Activated naive CD4-positive, alpha-beta T cell treated with anti-CD3 and anti-CD28 coated beads, Interleukin-2, amount 10 ng/mL, durations not matched to agents 7 days and 5 days (primary cell): ENCODE data around the gene GALNT4.

Experiments used
- CTCF ChIA-PET: fragments of 350-600 bp; sonication (Branson Sonifier 250); formaldehyde crosslinking; loops from one replicate; lab custom pipeline; 2021; ENCODE audit warnings: antibody characterized with exemption; lab: Charles Lee
- DNase-seq: peaks from one replicate; pipeline ENCODE4 v3.0.0-alpha.2; 2020
- H3K27ac Mint-ChIP-seq: one replicate; pipeline ENCODE4 v1.8.0; 2021; ENCODE audit warnings: mild to moderate bottlenecking, moderate library complexity, mixed read lengths
- H3K27me3 Mint-ChIP-seq: one replicate; pipeline ENCODE4 v1.8.0; 2021; ENCODE audit warnings: mild to moderate bottlenecking, mixed read lengths
- H3K36me3 Mint-ChIP-seq: one replicate; pipeline ENCODE4 v1.8.0; 2021; ENCODE audit warnings: mixed read lengths
- H3K4me1 Mint-ChIP-seq: one replicate; pipeline ENCODE4 v1.8.0; 2021; ENCODE audit warnings: mixed read lengths
- H3K4me3 Mint-ChIP-seq: one replicate; pipeline ENCODE4 v1.8.0; 2021; ENCODE audit warnings: mild to moderate bottlenecking, moderate library complexity, mixed read lengths
- H3K9me3 Mint-ChIP-seq: one replicate; pipeline ENCODE4 v1.8.0; 2021; ENCODE audit warnings: mixed read lengths

The GALNT4 gene

DNA sequence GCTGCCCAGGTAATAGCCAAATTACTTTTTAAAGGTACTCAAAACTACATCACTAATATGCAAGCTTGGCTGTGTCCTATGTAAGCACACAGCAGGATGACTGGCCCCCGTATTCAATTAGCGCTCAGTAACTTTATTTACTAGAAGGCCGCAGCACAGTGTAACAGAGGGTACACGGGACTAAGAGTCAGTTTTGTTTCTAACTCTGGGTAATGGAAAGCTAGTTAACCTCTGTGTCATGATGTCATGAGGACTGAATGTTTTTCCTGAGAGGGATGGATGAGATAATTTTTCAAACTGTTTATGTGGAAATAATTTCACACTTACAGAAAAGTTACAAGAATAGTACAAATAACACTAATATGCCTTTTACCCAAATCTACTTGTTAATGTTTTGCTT is 27.1 kb downstream of the GALNT4 start:
- H3K4me3 Mint-ChIP-seq, result no peak overlapping the region
- peaks cover 42% of the 10 kb centered on the region for H3K36me3 Mint-ChIP-seq
- DNase-seq, result no peak
- H3K4me1 Mint-ChIP-seq, result peaks cover 14% of the 10 kb centered on the region
- no peaks in the 10 kb centered on the region for H3K9me3 Mint-ChIP-seq
- H3K27ac Mint-ChIP-seq, result no peak overlapping the region
- CTCF ChIA-PET, result interaction anchor here (1.3 to 1.7 kb wide), 2 partner anchors 10 to 30 kb away, joined by 3 to 4 read pairs; no protein-coding TSS in a partner anchor
- no peaks in the 10 kb centered on the region for H3K27me3 Mint-ChIP-seq

DNA sequence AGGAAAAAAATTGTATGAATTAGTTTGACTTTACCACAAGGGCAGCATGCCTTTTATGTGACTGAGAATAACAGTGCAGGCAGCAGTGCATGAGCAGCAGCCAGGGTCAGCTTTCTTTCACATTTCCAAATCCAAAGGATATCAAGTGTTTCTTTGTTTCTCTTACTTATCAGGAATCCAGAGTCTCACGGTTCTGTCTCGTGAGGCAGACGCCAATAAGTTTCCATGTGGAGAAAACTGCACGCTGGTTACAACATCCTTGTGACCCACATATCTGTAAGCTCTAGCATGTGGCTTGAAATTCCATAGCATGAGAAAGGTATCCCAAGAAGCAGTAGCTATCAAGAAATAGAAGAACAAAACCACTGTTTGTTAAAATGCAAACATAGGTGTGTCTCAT is 27.6 kb downstream of the GALNT4 start:
- Mint-ChIP-seq H3K36me3 (peaks cover 40% of the 10 kb centered on the region), H3K27me3 (no peaks in the 10 kb centered on the region), H3K27ac (no peak overlapping the region), H3K9me3 (no peaks in the 10 kb centered on the region), H3K4me1 (peaks cover 14% of the 10 kb centered on the region), H3K4me3 (no peak overlapping the region)
- CTCF ChIA-PET, result interaction anchor here (1.3 to 1.7 kb wide), 2 partner anchors 9 to 30 kb away, joined by 3 to 4 read pairs; no protein-coding TSS in a partner anchor
- DNase-seq, result no peak

DNA sequence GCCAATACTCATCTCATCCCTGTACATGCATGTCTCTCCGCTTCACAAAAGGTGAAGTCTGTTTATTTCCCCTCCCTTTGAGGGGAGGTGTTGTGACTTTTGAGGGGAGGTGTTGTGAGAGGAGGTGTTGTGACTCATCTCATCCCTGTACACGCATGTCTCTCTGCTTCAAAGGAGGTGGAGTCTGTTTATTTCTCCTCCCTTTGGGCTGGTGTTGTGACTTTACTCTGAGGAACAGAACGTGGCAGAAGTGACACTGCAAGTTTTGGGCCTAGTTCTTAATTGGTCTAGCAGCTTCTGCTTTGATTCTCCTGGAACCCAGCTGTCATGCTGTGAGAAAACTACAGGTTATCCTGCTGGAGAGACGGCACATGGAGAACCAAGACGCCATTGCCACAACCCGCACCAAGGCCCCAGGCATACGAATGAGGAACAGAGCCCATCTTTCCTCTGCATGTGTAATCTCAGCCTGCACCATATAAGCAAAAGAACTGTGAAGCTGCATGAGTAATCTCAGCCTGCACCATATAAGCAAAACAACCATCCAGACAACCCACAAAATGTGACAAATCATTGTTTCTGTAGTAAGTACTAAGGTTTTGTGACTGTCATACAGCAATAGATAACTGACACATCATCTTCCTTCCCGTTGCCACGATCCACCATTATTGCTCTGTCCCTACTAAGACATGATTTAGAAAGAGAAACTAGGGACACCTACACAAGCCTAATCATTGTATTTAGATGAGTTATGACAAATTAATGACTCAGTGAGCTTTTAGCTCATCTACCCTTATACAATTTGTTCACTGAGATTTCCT is 30.0 kb downstream of the GALNT4 start:
- no peaks in the 10 kb centered on the region for H3K27me3 Mint-ChIP-seq
- no peaks in the 10 kb centered on the region for H3K9me3 Mint-ChIP-seq
- H3K4me1 Mint-ChIP-seq, result peaks cover 14% of the 10 kb centered on the region
- H3K36me3 Mint-ChIP-seq, result peaks cover 40% of the 10 kb centered on the region
- CTCF ChIA-PET, result interaction anchor here (1.0 kb wide), 1 partner anchor 30 kb away, joined by 3 read pairs; the partner anchor contains the start of gene GALNT4
- no peak for DNase-seq
- H3K4me3 Mint-ChIP-seq, result no peak overlapping the region
- peak overlapping the region; percentile 12 for H3K27ac Mint-ChIP-seq

DNA sequence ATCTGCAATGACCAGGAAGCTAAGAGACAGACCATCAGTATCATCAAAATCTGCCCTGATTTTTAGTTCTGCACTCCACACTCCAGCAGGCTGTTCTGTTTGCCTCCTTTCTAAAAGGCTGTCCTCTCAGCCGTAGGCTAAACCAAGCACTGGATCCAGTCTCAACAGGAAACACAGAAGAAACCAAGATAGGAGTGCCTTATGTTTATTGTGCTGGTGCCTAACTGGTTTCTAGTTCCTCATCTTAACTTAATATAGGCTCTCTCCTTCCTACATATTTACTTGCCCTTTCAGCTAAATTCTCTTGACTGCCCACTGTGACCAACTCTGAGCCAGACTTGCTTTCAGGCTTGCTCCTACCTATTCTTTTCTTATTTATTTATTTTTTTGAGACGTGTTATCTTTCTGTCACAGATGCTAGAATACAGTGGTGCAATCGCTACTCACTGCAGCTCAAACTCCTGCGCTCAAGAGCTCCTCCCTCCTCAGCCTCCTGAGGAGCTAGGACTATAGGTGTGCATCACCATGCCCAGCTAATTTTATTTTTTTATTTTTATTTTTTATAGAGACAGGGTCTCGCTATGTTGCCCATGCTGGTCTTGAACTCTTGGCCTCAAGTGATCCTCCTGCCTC is 30.8 kb downstream of the GALNT4 start:
- Mint-ChIP-seq H3K27ac (no peak overlapping the region), H3K4me3 (no peak overlapping the region), H3K36me3 (peaks cover 39% of the 10 kb centered on the region)

DNA sequence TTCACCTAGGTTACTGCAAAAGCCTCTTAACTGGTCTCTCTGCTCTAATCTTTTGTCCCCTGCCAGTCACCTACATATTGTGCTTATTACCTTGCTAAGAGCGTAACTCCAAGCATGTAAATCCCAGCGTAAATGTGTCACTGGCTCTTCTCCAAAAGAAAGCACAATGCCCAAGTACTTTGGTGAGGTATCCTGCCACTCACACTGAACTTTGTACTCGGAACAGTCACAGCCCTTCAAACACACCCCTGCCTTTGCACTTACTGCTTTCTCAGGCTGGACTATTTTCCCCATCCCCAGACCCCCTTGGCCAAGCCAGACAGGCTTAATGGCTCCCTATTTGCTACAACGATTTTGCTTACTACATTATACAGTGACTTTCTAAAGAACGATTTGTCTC is 31.7 kb downstream of the GALNT4 start:
- Mint-ChIP-seq H3K27ac (no peak overlapping the region), H3K36me3 (peaks cover 39% of the 10 kb centered on the region), H3K27me3 (no peaks in the 10 kb centered on the region), H3K4me1 (peaks cover 14% of the 10 kb centered on the region), H3K9me3 (no peaks in the 10 kb centered on the region), H3K4me3 (no peak overlapping the region)
- DNase-seq, result no peak
- CTCF ChIA-PET, result no interaction called here

More for the DNA sequence above, 30.8 kb downstream of the GALNT4 start:
- CTCF ChIA-PET, result no interaction called here
- Mint-ChIP-seq H3K27me3 (no peaks in the 10 kb centered on the region), H3K9me3 (no peaks in the 10 kb centered on the region), H3K4me1 (peaks cover 14% of the 10 kb centered on the region)
- DNase-seq, result no peak

DNA sequence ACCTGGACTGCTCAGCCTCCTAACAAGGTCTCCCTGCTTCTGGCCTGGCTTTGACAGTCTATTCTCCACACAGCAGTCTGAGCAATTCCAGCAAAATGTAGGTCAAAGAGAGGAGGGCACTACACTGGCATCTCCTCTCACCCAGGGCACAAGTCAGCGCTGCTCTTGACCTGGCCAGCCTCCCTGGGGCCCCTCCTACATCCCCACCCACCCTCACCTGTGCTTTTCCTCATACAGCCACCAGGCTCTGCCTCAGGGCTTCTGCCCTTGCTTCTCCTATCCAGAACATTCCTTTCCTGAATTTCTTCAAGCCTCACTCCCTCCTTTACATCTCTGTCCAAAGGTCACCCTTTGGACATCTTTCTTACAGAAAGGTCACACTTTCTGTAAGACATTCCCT is 33.7 kb downstream of the GALNT4 start:
- peaks cover 14% of the 10 kb centered on the region for H3K4me1 Mint-ChIP-seq
- H3K36me3 Mint-ChIP-seq, result peaks cover 45% of the 10 kb centered on the region
- DNase-seq, result no peak
- H3K4me3 Mint-ChIP-seq, result no peak overlapping the region
- no peak overlapping the region for H3K27ac Mint-ChIP-seq
- CTCF ChIA-PET, result interaction anchor here (1.1 kb wide), 1 partner anchor 53 kb away, joined by 3 read pairs; no protein-coding TSS in a partner anchor
- H3K9me3 Mint-ChIP-seq, result no peaks in the 10 kb centered on the region
- no peaks in the 10 kb centered on the region for H3K27me3 Mint-ChIP-seq

DNA sequence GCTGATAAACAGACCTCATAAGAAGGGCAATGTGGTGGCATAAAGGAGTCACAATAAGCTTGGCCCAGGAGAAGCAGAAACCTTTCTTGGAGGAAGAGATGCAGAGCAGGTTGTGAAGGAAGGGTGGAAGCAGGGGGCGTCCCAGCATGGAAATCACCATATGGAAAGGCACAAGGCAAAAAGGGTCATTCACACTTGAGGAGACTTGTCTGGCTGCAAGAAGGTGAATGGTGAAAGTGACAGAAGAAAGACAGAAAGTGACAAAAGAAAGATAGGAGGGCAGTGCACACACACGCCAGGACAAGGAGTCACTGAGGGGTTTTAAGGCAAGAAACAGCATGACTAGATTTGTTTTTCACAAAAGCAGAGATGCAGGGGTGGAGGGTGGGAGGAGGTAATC is 38.3 kb downstream of the GALNT4 start:
- H3K27ac Mint-ChIP-seq, result no peak overlapping the region
- peaks cover 46% of the 10 kb centered on the region for H3K36me3 Mint-ChIP-seq
- no peaks in the 10 kb centered on the region for H3K27me3 Mint-ChIP-seq
- no peaks in the 10 kb centered on the region for H3K9me3 Mint-ChIP-seq
- no peak for DNase-seq
- no peak overlapping the region for H3K4me3 Mint-ChIP-seq
- CTCF ChIA-PET, result interaction anchor here (1.4 kb wide), 1 partner anchor 21 kb away, joined by 5 read pairs; no protein-coding TSS in a partner anchor
- H3K4me1 Mint-ChIP-seq, result no peaks in the 10 kb centered on the region

DNA sequence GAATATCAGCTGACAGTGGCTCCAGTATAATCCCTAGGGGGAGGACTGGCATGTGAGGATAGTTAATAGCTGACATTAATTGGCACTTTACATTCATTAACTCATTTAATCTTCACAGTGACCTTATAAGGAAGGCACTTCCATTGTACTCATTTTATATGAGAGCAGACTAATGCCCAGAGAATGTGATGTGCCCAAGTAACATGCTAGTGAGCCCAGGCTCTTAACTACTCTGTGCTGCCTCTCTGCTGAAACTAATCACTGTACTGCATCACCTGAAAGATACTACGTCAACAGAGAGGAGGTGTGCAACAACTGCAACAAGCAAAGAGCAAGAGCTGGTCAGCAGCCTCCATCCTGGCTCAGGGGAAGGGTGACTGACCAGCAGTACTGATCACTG is 40.1 kb downstream of the GALNT4 start:
- DNase-seq, result no peak
- H3K36me3 Mint-ChIP-seq, result peaks cover 41% of the 10 kb centered on the region
- no peaks in the 10 kb centered on the region for H3K9me3 Mint-ChIP-seq
- no peak overlapping the region for H3K27ac Mint-ChIP-seq
- no peak overlapping the region for H3K4me3 Mint-ChIP-seq
- CTCF ChIA-PET, result no interaction called here
- H3K4me1 Mint-ChIP-seq, result no peaks in the 10 kb centered on the region
- no peaks in the 10 kb centered on the region for H3K27me3 Mint-ChIP-seq

DNA sequence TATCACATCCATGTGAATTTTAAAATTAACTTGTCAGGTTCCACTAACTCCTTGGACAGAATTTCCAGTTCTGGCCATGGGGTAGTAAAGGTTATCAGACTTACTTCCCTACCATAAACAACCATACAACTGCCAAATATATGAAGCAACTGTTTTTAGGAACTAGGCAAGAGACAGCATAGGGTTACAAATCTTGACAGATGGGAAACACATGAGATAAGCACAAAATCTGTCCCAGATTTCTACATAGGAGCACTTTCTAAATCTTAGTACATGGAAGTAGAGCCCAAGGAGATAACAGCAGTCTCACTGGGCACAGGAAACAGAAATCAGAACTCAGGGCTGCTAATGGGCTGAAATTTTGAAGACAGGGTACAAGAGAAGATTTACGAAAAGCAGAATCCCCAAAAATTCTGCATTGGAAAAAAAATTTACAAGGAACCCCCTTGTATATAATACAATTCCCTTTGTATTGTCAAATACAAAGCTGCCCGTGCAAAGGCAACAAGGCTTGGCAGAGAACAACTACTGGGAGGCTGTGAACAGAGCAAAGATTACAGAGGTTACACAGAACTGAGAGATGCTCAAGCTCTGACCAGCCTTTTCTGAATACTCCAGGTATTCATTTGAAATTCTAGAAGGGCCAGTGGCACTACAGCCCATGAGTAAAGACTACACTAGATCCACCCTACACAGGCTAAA is 43.2 kb downstream of the GALNT4 start:
- CTCF ChIA-PET, result no interaction called here
- no peak overlapping the region for H3K4me3 Mint-ChIP-seq
- no peaks in the 10 kb centered on the region for H3K9me3 Mint-ChIP-seq
- peaks cover 11% of the 10 kb centered on the region for H3K4me1 Mint-ChIP-seq
- no peaks in the 10 kb centered on the region for H3K27me3 Mint-ChIP-seq
- DNase-seq, result no peak
- H3K27ac Mint-ChIP-seq, result no peak overlapping the region
- H3K36me3 Mint-ChIP-seq, result peaks cover 35% of the 10 kb centered on the region

DNA sequence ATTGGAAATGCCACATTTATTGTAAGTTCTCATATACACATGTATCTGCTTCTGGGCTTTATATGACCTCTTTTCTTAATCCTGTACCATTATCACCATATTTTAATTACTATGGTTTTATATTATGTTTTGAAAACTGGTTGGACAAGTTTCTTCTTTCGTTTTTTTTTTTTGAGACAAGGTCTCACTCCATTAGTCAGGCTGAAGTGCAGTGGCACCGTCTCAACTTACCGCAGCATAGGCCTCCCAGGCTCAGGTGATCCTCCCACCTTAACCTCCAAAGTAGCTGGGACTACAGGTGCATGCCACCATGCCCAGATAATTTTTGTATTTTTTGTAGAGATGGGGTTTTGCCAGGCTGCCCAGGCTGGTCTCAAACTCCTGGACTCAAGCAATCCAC is 44.6 kb downstream of the GALNT4 start:
- DNase-seq, result no peak
- Mint-ChIP-seq H3K27ac (no peak overlapping the region), H3K27me3 (no peaks in the 10 kb centered on the region), H3K4me1 (peaks cover 18% of the 10 kb centered on the region), H3K9me3 (no peaks in the 10 kb centered on the region), H3K4me3 (no peak overlapping the region), H3K36me3 (peaks cover 27% of the 10 kb centered on the region)
- CTCF ChIA-PET, result no interaction called here

DNA sequence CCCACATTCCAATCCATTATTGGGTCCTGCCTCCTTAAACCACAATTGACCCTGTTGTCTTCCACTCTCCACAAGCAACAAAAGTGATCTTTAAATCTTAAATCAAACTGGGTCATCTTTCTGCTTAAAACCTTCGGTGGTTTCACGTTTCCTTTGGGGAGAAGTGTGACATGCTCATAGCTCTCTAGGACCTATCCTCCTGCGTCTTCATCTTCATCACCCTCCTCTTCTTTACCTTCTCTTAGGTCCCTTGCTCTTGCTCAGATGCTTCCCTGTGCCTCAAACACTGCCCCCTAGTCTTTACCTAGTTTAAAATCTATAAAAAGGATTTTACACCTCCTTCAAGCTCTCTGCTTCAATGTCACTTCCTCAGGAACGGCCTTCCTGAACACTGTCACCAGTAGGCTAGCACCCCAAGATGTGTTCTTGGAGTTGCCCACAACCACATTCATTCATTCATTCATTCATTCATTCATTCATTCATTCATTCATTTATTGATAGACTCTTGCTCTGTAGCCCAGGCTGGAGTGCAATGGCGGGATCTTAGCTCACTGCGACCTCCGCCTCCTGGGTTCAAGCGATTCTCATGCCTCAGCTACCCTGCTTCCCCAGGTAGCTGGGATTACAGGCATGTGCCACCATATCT is 46.8 kb downstream of the GALNT4 start:
- H3K27me3 Mint-ChIP-seq, result no peaks in the 10 kb centered on the region
- no peak overlapping the region for H3K27ac Mint-ChIP-seq
- H3K36me3 Mint-ChIP-seq, result peaks cover 28% of the 10 kb centered on the region
- CTCF ChIA-PET, result no interaction called here
- peaks cover 28% of the 10 kb centered on the region for H3K4me1 Mint-ChIP-seq
- no peak overlapping the region for H3K4me3 Mint-ChIP-seq
- H3K9me3 Mint-ChIP-seq, result no peaks in the 10 kb centered on the region
- no peak for DNase-seq

DNA sequence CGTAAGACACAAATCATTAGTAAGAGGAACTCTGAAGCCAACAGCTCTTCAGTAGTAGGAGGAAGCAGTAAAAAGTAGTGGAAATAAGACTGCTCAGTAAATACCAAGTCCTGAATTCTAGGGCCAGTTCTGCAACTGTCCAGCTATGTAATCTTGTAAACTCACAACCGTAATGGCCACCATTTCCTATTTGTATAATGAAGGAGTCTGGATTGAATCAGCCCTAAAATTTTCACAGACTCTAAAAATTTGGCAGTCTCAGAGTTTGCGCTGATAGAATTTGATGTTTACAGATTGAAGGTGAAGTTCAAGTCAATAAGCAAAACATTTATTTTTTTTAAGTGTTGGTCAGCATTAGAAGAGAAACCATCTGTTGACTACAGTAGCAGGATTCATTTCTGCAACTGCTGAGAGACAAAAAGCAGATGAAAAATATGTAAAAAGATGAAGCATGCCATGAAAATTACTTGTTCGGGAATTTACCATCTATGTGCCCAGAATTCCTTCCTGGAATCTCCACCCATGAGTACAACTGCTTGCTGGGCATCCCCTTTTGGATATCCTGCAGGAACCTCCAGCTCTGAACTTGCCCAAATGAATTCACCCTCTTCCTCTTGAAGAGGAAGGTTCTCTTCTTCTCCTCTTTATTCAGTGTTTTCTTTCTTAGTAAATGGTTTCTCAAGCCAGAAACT is 47.5 kb downstream of the GALNT4 start:
- DNase-seq, result no peak
- CTCF ChIA-PET, result no interaction called here
- peaks cover 29% of the 10 kb centered on the region for H3K36me3 Mint-ChIP-seq
- no peaks in the 10 kb centered on the region for H3K9me3 Mint-ChIP-seq
- no peaks in the 10 kb centered on the region for H3K27me3 Mint-ChIP-seq
- peak overlapping the region; percentile 58 for H3K27ac Mint-ChIP-seq
- H3K4me3 Mint-ChIP-seq, result no peak overlapping the region
- H3K4me1 Mint-ChIP-seq, result peaks cover 34% of the 10 kb centered on the region

DNA sequence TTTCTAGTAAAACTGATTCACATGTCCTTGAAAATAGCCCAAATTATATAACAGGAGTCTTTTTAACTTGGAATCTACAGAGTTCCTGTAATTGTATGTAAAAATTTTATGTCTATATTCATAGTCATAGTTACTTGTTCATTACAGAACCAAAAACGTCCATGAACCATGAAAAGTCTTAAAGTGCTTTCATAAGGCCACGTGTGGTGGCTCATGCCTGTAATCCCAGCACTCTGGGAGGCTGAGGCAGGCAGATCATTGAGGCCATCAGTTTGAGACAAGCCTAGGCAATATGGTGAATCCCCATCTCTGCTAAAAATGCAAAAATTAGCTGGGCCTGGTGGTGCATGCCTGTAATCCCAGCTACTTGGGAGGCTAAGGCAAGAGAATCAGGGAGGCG is 48.4 kb downstream of the GALNT4 start:
- CTCF ChIA-PET, result no interaction called here
- Mint-ChIP-seq H3K36me3 (peaks cover 29% of the 10 kb centered on the region), H3K4me3 (no peak overlapping the region)

More for the DNA sequence above, 48.4 kb downstream of the GALNT4 start:
- DNase-seq, result no peak
- Mint-ChIP-seq H3K9me3 (no peaks in the 10 kb centered on the region), H3K4me1 (peaks cover 38% of the 10 kb centered on the region), H3K27ac (no peak overlapping the region), H3K27me3 (no peaks in the 10 kb centered on the region)
